Measurements from ENCODE around the gene TOP3A. TPM values are rescaled to one million over a fixed set of nuclear protein-coding genes. Genes with fewer than 3 reads are reported as not detected.

TOP3A gene
- total and polyA plus RNA-seq, 12 donors: 8.2 to 15.6 (median 12.4) TPM

DNA sequence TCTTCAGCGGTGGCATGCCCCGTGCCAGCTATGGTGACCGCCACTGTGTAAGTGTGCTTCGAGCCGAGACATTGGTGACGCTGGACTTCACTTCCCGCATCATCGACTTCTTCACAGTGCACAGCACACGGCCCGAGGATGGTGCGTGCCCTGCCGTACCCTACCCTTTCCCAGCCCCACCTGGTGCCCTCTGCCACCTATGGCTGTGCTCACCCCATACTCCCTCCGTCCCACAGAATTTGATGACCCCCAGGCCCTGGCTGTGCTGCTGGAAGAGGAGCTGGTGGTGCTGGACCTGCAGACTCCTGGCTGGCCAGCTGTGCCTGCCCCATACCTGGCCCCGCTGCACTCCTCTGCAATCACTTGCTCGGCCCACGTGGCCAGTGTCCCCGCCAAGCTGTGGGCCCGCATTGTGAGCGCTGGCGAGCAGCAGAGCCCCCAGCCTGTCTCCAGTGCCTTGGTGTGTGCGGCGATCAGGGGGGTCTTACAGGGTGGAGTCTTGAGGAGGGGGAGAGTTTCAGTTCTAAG is 79.9 kb downstream of the TOP3A start:
- ATAC-seq (no peak), DNase-seq (no peak)
- TF ChIP-seq, protein P1, sequence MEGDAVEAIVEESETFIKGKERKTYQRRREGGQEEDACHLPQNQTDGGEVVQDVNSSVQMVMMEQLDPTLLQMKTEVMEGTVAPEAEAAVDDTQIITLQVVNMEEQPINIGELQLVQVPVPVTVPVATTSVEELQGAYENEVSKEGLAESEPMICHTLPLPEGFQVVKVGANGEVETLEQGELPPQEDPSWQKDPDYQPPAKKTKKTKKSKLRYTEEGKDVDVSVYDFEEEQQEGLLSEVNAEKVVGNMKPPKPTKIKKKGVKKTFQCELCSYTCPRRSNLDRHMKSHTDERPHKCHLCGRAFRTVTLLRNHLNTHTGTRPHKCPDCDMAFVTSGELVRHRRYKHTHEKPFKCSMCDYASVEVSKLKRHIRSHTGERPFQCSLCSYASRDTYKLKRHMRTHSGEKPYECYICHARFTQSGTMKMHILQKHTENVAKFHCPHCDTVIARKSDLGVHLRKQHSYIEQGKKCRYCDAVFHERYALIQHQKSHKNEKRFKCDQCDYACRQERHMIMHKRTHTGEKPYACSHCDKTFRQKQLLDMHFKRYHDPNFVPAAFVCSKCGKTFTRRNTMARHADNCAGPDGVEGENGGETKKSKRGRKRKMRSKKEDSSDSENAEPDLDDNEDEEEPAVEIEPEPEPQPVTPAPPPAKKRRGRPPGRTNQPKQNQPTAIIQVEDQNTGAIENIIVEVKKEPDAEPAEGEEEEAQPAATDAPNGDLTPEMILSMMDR (IDR thresholded peaks at IDR 0.05): no peak
- H3K36me3 ChIP-seq: peaks cover 0 to 78% (median 4%) of the 10 kb centered on the region in 9 donors
- H3K4me3 ChIP-seq: no peak overlapping the region
- H3K27me3 ChIP-seq: no peaks in the 10 kb centered on the region
- peaks cover 0 to 5% (median 0%) of the 10 kb centered on the region in 9 donors for H3K4me1 ChIP-seq
- intact Hi-C loops (cut with DNase I): no loop called here
- 95 to 97% methylated on average over 22 of the region's 22 CpGs for WGBS, 2 donors
- H3K9me3 ChIP-seq: no peaks in the 10 kb centered on the region
- no peak overlapping the region for H3K27ac ChIP-seq

DNA sequence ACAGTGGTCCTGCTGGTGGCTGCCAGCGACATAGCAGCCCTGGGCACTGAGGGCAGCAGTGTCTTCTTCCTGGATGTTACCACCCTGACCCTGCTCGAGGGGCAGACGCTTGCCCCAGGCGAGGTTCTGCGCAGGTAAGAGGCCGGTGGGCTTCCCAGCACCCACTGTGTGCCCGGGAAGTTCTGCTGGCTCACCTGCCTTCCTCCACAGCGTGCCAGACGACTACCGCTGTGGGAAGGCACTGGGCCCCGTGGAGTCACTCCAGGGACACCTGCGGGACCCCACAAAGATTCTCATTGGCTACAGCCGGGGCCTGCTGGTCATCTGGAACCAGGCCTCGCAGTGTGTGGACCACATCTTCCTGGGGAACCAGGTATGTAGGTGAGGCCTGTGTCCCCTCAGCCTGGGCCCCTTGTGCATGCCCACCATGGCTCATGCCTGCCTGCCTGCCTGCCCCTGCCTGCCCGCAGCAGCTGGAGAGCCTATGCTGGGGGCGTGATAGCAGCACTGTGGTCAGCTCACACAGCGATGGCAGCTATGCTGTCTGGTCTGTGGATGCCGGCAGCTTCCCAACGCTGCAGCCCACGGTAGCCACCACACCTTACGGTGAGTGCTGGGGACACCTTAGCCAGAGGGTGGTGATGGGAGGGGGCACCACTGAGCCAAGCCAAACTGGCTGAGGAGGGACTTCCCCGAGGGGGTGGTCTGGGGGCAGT is 80.8 kb downstream of the TOP3A start:
- no peaks in the 10 kb centered on the region for H3K27me3 ChIP-seq
- ATAC-seq (no peak), DNase-seq (no peak)
- peaks cover 0 to 71% (median 4%) of the 10 kb centered on the region in 9 donors for H3K36me3 ChIP-seq
- intact Hi-C loops (cut with DNase I): no loop called here
- no peak overlapping the region for H3K4me3 ChIP-seq
- no peak overlapping the region for H3K27ac ChIP-seq
- H3K4me1 ChIP-seq: no peaks in the 10 kb centered on the region
- 92 to 95% methylated on average over 22 of the region's 22 CpGs for WGBS, 2 donors
- TF ChIP-seq, protein P1 (IDR thresholded peaks at IDR 0.05): no peak
- H3K9me3 ChIP-seq: no peaks in the 10 kb centered on the region

DNA sequence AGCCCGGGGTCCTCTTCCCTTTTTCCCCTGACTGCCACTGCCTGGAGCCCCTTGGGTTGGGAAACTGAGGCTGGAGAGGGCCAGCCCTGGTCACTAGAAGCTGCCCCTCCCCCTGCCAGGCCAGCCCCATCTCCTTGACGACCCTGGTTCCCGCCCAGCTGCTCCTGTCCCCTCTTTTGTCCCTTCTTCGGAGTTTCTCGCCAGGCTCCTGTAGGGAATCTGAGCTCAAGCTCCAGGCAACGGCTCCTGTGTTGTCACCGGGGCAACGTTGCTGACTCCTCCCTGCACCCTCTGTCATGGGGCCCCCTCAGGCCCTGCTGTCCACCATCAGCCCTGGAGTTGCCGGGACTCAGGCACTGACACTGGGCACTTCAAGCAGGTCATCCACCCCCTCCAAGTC is 83.6 kb downstream of the TOP3A start:
- TF ChIP-seq, protein P1 (IDR thresholded peaks at IDR 0.05): no peak
- no peaks in the 10 kb centered on the region for H3K9me3 ChIP-seq
- 72 to 74% methylated on average over 9 of the region's 9 CpGs for WGBS, 2 donors

DNA sequence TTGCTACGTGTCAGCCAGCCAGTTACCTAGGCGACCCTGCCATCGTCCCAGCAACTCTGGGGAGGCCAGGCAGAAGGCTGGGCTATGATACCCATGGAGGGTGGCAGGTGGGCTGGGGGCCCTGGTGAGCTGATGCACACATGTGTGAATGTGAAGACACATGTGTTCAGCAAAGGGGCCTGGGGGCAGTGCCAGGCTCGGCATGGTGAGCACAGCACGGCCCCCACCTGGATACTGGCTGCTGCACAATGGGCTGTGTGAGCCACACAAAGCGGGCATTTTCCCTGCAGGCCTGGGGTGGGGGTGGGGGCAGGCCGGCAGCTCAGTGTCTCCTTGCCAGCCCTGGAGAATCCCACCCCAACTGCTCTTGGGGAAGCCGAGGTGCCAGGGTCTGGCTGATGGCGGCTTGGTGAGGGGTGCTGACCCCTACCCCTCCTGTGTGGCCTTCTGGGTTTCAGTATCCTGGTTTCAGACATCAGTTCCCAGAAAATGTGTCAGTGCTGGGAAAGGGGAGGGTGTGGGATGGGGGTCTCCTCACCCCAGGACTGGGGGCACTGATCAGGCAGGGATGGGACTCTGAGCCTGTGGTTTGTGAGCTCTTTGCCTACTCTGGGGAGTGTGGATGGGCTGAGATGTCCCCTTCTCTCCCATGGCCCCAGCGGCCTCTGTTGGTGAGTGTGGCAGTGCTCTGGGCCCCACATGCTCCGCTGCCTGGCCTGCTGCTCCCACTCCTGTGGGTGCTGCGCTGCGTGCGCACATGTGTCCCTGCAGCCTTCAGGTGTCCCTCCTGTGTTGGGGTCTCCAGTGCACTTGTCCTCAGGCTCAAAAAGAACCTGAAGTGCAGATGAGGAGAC is 84.3 kb downstream of the TOP3A start:
- ATAC-seq: no peak

More for the DNA sequence above, 83.6 kb downstream of the TOP3A start:
- DNase-seq: no peak
- H3K4me3 ChIP-seq: no peak overlapping the region
- no peak overlapping the region for H3K27ac ChIP-seq
- intact Hi-C loops (cut with DNase I): no loop called here
- ATAC-seq: no peak
- H3K27me3 ChIP-seq: no peaks in the 10 kb centered on the region
- H3K36me3 ChIP-seq: peaks cover 0 to 43% (median 4%) of the 10 kb centered on the region in 9 donors
- peaks cover 4 to 10% (median 9%) of the 10 kb centered on the region in 9 donors for H3K4me1 ChIP-seq

More for the DNA sequence above, 84.3 kb downstream of the TOP3A start:
- peaks cover 0 to 36% (median 4%) of the 10 kb centered on the region in 9 donors for H3K36me3 ChIP-seq
- WGBS, 2 donors: 84 to 87% methylated on average over 14 of the region's 14 CpGs
- no peaks in the 10 kb centered on the region for H3K27me3 ChIP-seq
- H3K27ac ChIP-seq: no peak overlapping the region
- TF ChIP-seq, protein P1 (IDR thresholded peaks at IDR 0.05): no peak
- intact Hi-C loops (cut with DNase I): no loop called here
- H3K9me3 ChIP-seq: no peaks in the 10 kb centered on the region
- peaks cover 6 to 14% (median 10%) of the 10 kb centered on the region in 9 donors for H3K4me1 ChIP-seq
- no peak overlapping the region for H3K4me3 ChIP-seq
- no peak for DNase-seq
